HepG2 (cell line): ENCODE measurements around the gene ATP5F1C. TPM values are rescaled to one million over a fixed set of nuclear protein-coding genes. Genes with fewer than 3 reads are reported as not detected.
A peak's percentile ranks its signal among the peaks of the same experiment; 100 is the strongest.

ENCODE experiments used
- ATF3 ChIP-seq: sonication (generic); formaldehyde crosslinking; IDR thresholded peaks from 2 replicates; pipeline ENCODE4 v1.4.0; 2020; ENCODE audit warnings: missing genetic modification reagents
- CBFB ChIP-seq: sonication (generic); formaldehyde crosslinking; IDR thresholded peaks from 2 replicates; pipeline ENCODE4 v1.4.0; 2020; ENCODE audit warnings: missing genetic modification reagents
- DMTF1 ChIP-seq: sonication (generic); formaldehyde crosslinking; IDR thresholded peaks from 2 replicates; pipeline ENCODE4 v1.4.0; 2020; ENCODE audit warnings: mild to moderate bottlenecking, missing genetic modification reagents
- ETV6 ChIP-seq: sonication (generic); formaldehyde crosslinking; conservative IDR thresholded peaks from 2 replicates; pipeline ENCODE4 v1.4.0; 2020; ENCODE audit warnings: missing genetic modification reagents
- FUBP1 ChIP-seq: sonication (generic); formaldehyde crosslinking; IDR thresholded peaks from 2 replicates; pipeline ENCODE4 v1.5.1; 2020; ENCODE audit warnings: missing genetic modification reagents, mild to moderate bottlenecking, borderline replicate concordance
- GMEB2 ChIP-seq: IDR thresholded peaks from 2 replicates; pipeline ENCODE4 v1.6.1; 2016; ENCODE audit warnings: missing biosample characterization, missing genetic modification reagents, low read depth
- HES4 ChIP-seq: sonication (generic); formaldehyde crosslinking; IDR thresholded peaks from 2 replicates; pipeline ENCODE4 v1.9.0; 2021; ENCODE audit warnings: mild to moderate bottlenecking, missing genetic modification reagents, borderline replicate concordance
- HNRNPK ChIP-seq: fragments of 200-400 bp; formaldehyde crosslinking; IDR thresholded peaks from 2 replicates; pipeline ENCODE4 v1.6.1; 2018; ENCODE audit warnings: low read length, low read depth, moderate library complexity, mild to moderate bottlenecking; ENCODE audit not compliant: poor library complexity, severe bottlenecking
- HOMEZ ChIP-seq: IDR thresholded peaks from 2 replicates; pipeline ENCODE4 v1.6.1; 2016; ENCODE audit warnings: low read depth
- KDM2A ChIP-seq: sonication (generic); formaldehyde crosslinking; IDR thresholded peaks from 2 replicates; pipeline ENCODE4 v1.4.0; 2020; ENCODE audit warnings: low read depth, missing genetic modification reagents, borderline replicate concordance
- KDM5B ChIP-seq: sonication (generic); formaldehyde crosslinking; IDR thresholded peaks from 2 replicates; pipeline ENCODE4 v1.4.0; 2020; ENCODE audit warnings: missing genetic modification reagents, mild to moderate bottlenecking, borderline replicate concordance
- MXD4 ChIP-seq: IDR thresholded peaks from 2 replicates; pipeline ENCODE4 v1.6.1; 2016; ENCODE audit warnings: mild to moderate bottlenecking, missing biosample characterization, missing genetic modification reagents
- NCOR1 ChIP-seq: fragments of 200-600 bp; sonication (generic); IDR thresholded peaks from 2 replicates; pipeline ENCODE4 v1.7.0; 2017; ENCODE audit warnings: antibody characterized with exemption, low read length, borderline replicate concordance
- PITX1 ChIP-seq: sonication (generic); formaldehyde crosslinking; IDR thresholded peaks from 2 replicates; pipeline ENCODE4 v1.5.1; 2020; ENCODE audit warnings: mild to moderate bottlenecking, missing genetic modification reagents
- RXRB ChIP-seq: IDR thresholded peaks from 2 replicates; pipeline ENCODE4 v1.6.1; 2016; ENCODE audit warnings: borderline replicate concordance, missing genetic modification reagents, missing compliant biosample characterization
- SIX4 ChIP-seq: sonication (generic); formaldehyde crosslinking; IDR thresholded peaks from 2 replicates; pipeline ENCODE4 v1.4.0; 2020; ENCODE audit warnings: missing genetic modification reagents
- STAG1 ChIP-seq: sonication (generic); formaldehyde crosslinking; IDR thresholded peaks from 2 replicates; pipeline ENCODE4 v1.4.0; 2020; ENCODE audit warnings: missing genetic modification reagents
- ZNF354B ChIP-seq: sonication (generic); formaldehyde crosslinking; IDR thresholded peaks from 2 replicates; pipeline ENCODE4 v1.8.0; 2022; ENCODE audit warnings: mild to moderate bottlenecking, missing genetic modification reagents
- ZNF430 ChIP-seq: sonication (generic); formaldehyde crosslinking; IDR thresholded peaks from 2 replicates; pipeline ENCODE4 v1.9.0; 2021; ENCODE audit warnings: mild to moderate bottlenecking, missing genetic modification reagents
- ZNF605 ChIP-seq: sonication (generic); formaldehyde crosslinking; IDR thresholded peaks from 2 replicates; pipeline ENCODE4 v1.8.0; 2022; ENCODE audit warnings: mild to moderate bottlenecking, missing genetic modification reagents
- ZNF777 ChIP-seq: sonication (generic); formaldehyde crosslinking; IDR thresholded peaks from 2 replicates; pipeline ENCODE4 v1.4.0; 2020; ENCODE audit warnings: missing genetic modification reagents
- ZNF816 ChIP-seq: sonication (generic); formaldehyde crosslinking; IDR thresholded peaks from 2 replicates; pipeline ENCODE4 v1.8.0; 2022; ENCODE audit warnings: missing genetic modification reagents, mild to moderate bottlenecking, borderline replicate concordance
- polyA plus RNA-seq, 8 experiments: library from polyadenylated mRNA; depleted of rRNA in 3 of 8; stranded (reverse) in 7 of 8; unstranded in 1 of 8; fragments of >200 nt; fragmentation: Illumina TruSeq in 4 of 8; extraction: Trizol in 4 of 8; gene quantifications; 2 replicates each; pipeline versions ENCODE4 v1.2.1 to v1.2.3, GENCODE V29; 2011 to 2016; ENCODE audit warnings: low read depth in 4 of 8, missing spikeins in 1 of 8, mixed read lengths in 1 of 8; ENCODE audit not compliant: insufficient read depth in 1 of 8
- total RNA-seq, 5 experiments: library from RNA; depleted of rRNA; stranded (reverse); fragments of >200 nt; fragmentation: Illumina TruSeq; extraction: Trizol; gene quantifications; 2 replicates each; pipeline ENCODE4 v1.2.3, GENCODE V29; 2016; ENCODE audit warnings: low read depth in 1 of 5

ATP5F1C gene
- total and polyA plus RNA-seq, 2 of the 13 experiments (the other 11 are each of a cell fraction or from before 2014, with no cell fraction given) = 407 to 416 TPM

DNA sequence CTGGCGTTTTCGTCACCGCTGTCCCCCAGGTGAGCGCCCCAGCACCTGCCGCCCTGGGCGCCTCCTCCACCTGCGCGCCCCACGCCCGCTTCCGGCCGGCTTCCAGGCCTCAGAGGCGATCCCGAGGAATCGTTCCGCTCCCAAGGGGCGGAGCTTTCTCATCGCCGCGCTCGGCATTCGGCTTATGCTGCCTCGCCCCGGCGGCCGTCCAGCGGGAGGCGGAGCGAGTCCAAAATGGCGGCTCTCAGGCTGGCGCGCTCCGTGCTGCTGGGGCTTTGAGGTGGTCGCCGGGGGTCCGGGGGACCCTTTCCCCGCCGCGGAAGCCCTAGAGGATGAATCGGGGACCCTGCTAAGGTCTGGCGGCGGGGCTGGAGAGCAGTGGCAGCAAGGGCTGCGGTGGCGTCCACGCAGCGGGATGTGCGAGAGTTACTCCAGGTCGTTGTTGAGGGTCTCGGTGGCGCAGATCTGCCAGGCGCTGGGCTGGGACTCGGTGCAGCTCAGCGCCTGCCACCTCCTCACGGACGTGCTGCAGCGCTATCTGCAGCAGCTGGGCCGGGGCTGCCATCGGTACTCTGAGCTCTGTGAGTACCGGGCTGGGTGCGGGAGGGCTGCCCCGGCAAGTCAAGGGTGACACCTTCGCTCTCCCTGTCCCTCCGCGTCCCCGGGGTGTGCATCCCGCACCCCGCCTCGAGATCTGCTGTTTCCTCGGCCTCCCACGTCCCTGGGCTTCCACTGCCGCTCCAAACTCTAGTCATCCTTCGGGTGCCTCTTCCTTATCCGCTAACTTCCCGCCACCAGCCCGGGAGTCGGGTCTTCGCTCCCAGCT is 30.5 kb downstream of the ATP5F1C start, which contains the start of gene TAF3 (continued):
- TF ChIP-seq HNRNPK = peak; percentile 59
- no peak for TF ChIP-seq ZNF816 (CRISPR knock-in tag)
- peak; percentile 55 for TF ChIP-seq ATF3 (CRISPR knock-in tag)
- TF ChIP-seq RXRB (CRISPR knock-in tag) = peak; percentile 58
- peak; percentile 40; the same call in 1 of the 2 replicates for TF ChIP-seq ZNF605 (CRISPR knock-in tag)
- peak; percentile 97 for TF ChIP-seq MXD4 (CRISPR knock-in tag)
- peak; percentile 85; the same call in 1 of the 2 replicates for TF ChIP-seq ETV6 (CRISPR knock-in tag)
- peak; percentile 98 for TF ChIP-seq KDM2A (CRISPR knock-in tag)
- TF ChIP-seq CBFB (CRISPR knock-in tag) = peak; percentile 94
- TF ChIP-seq KDM5B (CRISPR knock-in tag) = peak; percentile 48
- TF ChIP-seq PITX1 (CRISPR knock-in tag) = peak; percentile 35; the same call in 1 of the 2 replicates
- no peak; the same call in 1 of the 2 replicates for TF ChIP-seq STAG1 (CRISPR knock-in tag)
- no peak for TF ChIP-seq HOMEZ
- TF ChIP-seq SIX4 (CRISPR knock-in tag) = peak; percentile 38; the same call in 1 of the 2 replicates
- peak; percentile 60; the same call in 1 of the 2 replicates for TF ChIP-seq GMEB2
- TF ChIP-seq ZNF430 (CRISPR knock-in tag) = peak; percentile 75
- no peak for TF ChIP-seq ZNF354B (CRISPR knock-in tag)
- peak; percentile 87; the same call in 1 of the 2 replicates for TF ChIP-seq HES4
- peak; percentile 32; the same call in 1 of the 2 replicates for TF ChIP-seq ZNF777
- TF ChIP-seq FUBP1 (CRISPR knock-in tag) = no peak
- TF ChIP-seq DMTF1 (CRISPR knock-in tag) = no peak
- no peak; the same call in 1 of the 2 replicates for TF ChIP-seq NCOR1
